Measurements from ENCODE around the gene ARAP3.
A peak's percentile ranks its signal among the peaks of the same experiment; 100 is the strongest.

ARAP3 gene

DNA sequence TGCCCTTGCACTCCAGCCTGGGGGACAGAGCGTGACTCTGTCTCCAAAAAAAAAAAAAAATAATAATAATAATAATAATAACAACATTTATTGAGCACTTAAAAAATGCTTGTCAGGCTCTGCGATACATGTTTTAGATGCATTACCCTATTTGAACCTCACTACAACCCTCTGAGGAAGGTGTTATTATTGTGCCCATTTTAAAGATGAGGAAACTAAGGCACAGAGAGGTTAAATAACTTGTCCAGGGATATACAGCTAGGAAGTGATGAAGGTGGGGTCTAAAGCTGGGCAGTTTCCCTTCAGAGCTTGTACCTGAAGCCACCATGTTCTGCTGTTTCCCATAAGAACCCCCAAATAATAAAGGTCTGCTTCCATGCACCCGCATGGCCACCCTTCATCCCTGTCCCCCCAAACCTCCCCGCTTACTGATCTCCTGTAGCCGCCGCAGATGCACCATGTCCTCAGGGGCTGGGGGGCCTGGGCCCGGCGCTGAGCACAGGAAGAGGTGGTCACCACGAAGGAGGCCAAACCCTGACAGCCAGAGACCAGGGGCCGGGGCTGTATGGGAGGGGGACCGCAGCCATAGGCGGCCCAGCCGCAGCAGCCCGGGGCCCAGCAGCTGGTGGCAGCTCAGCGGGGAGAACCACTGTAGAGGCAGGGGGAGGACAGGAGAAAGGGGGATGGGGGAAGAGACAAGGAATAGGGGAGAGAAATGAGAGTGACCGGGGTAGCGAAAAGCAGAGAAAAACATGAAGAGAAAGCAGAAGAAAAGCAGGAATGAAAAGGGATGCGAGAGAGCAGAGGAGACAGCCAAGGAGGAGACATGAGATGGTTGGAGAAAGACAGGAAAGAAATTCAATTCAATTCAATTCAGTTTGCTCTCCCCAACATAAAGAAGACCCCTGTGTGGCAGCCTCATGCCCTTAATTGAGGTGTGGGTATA, 15.8 kb downstream of the ARAP3 start:
- no peak for DNase-seq

DNA sequence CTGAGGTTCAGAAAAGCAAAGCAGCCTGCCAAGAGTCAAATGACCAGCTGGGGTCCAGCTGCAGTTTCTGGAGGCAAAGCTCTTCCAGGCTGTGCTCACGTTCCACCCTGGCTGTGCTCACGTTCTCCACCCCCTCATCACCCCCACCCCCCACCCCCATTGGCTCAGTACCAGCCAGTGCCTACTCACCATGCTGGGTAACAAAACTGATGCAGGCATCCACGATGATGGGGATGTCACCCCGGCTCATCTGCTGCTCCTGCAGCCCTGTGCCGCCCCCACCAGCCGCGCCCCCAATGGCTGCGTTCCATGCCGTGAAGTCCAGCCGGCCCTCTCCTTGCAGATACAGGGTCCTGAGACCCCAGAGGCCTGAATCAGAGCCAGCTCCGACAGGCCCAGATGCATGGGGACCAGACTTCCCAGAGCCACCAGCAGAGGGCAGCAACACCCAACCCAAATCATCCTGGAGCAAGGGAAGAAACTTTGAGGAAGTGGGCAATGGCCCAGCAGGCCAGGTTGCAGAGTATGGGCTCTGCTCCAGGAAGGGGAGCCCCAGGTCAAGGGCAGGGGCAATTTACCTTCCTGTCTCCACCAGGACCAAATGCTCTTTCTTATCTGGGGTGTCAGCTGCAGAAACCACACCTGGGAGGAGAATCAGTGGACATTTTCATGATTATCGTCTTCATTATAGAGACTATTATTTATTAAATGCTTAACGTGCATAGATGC, 17.1 kb downstream of the ARAP3 start:
- DNase-seq = peak; percentile 73

- no peak for DNase-seq
Observed at GRCh38 chr5:141663506-141663905, 18.5 kb downstream of the ARAP3 start.

- no peak for DNase-seq
Observed at GRCh38 chr5:141662028-141662427, 20.0 kb downstream of the ARAP3 start.

- peak; percentile 57 for DNase-seq
Observed at GRCh38 chr5:141657937-141658545, 24.0 kb downstream of the ARAP3 start.

GRCh38 chr5:141657404-141657803, 24.6 kb downstream of the ARAP3 start:
- DNase-seq = no peak

DNA sequence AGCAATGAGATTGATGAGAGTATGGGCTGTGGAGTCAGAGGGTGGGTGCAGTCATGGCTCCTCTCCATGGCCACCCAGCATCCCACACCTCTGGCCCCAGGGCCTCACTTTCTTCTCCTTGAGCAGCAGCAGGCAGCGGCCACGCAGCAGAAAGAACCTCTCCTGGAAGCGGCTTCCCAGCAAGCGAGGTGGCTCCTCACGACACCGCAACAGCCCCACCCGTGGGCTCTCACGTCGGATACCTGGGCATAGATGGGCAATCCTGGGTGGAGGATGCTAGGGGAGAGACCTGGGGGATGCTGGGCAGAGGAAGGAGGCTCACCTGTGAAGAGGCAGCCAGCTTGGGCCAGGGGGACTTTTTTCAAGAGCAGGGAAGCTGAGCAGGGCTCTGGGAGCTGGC, 25.6 kb downstream of the ARAP3 start:
- no peak for DNase-seq

DNA sequence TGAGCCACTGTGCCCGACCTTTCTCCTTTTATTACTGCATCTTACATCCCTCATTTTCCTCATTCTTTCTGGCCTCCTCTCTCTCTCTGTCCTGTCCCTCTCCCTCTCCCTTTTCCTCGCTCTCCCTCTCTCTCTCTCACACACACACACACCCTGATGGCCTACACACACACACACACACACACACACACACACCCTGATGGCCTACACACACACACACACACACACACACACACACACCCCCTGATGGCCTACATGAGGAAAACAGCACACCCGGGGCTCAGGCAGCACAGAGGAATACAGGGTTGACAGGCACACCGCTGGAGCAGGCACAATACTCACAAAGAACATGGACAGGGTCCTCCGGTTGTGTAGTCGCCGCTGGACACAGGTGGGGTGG, 27.0 kb downstream of the ARAP3 start:
- no peak for DNase-seq

- no peak for DNase-seq
Observed at GRCh38 chr5:141654298-141654697, 27.7 kb downstream of the ARAP3 start.

- DNase-seq = no peak
Observed at GRCh38 chr5:141651728-141652105, 30.3 kb downstream of the ARAP3 start.

DNA sequence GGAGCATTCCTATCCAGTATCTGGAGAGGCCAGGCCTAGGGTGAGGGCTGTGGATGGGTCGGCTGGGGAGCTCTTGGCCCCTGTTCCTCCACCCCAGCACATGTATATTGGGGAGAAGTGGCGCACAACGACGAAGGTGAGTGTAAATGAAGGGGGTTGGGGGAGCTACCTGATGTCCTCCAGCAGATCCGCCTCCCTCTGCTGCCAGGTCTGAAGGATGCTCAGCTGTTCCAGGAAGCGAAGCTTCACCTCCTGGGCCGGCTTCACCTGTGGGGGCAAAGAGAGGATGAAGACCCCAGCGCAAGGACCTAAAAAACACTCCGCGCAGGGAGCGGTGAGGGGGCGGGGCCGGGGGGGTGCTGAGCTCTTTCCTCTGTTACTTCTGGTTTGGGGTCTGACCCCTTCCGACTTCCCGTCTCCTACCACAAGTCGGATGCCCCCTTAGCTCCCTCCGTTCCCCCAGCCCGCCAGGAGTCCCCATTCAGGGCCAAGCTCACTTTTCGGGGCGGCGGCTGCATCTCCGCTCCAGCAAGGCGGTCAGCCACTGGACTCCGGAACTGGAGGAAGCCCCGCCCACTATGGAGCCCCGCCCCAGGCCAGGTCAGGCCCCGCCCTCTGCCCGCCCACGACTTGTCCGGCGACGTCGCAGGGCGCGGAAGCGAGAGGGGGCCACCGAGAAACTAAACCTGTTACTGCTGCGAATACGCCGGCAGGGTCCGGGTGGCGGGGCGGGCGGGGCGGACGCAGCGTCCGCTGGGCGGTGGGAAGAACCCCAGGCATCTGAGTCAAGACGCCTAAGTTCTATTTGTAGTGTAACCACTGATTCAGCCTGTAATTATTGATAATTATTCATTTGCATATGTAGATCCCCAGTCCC, 30.9 kb downstream of the ARAP3 start, which contains the start of gene FCHSD1:
TSS of gene FCHSD1 (minus strand) at position 568 of the 877 bp plus-strand sequence. CDS start at position 518, 50 bp downstream.
- DNase-seq = peak; percentile 87

- DNase-seq = no peak
Observed at GRCh38 chr5:141649972-141650371, 32.1 kb downstream of the ARAP3 start.

DNA sequence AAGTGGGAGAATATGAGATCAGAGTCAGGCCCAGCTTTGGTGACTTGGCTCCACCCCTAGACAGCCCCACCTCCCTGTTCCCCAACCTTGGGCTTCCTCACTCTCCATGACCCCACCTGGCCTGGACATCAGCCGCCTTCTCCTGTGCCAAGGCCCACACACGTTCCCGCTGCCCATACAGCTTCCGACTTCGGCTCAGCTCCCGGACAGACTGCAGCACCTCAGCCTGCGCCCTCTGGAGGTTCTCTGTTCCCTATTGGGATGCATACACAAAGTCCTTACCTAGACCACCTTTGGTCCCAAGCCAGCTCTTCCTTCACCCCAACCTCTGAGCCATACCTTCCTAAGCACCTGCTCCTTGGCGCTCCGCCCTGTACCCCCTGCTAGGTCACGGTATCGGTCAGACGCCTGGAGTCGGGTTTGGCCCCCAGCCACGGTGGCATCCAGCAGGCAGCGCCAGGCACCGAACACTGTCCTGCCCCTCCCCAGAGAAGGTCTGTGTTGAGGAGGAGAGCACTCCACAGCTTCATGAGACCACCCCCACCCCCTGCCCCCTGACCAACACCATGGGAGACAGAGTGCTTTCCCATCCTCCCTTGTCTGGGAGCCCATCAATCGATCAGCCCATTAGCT, 32.9 kb downstream of the ARAP3 start:
- no peak for DNase-seq

DNA sequence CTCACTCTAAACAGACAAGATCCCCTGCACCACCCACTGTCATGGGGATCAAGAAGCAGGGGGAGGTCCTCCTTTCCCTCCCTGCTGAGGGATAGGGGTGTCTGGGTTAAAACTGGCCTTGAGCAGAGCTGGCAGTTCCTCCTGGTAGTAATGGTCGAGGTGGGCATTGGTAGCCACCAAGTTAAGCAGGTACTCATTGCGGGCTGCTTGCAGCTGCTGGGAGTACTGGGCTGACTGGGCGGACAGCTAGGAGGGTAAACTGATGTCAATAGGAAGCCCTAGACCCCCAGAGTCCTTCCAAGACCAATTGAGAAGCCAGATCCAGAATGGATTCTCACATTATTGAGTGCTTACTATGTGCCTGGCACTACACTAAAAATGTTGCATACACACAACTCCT, 34.2 kb downstream of the ARAP3 start:
- DNase-seq = no peak

DNA sequence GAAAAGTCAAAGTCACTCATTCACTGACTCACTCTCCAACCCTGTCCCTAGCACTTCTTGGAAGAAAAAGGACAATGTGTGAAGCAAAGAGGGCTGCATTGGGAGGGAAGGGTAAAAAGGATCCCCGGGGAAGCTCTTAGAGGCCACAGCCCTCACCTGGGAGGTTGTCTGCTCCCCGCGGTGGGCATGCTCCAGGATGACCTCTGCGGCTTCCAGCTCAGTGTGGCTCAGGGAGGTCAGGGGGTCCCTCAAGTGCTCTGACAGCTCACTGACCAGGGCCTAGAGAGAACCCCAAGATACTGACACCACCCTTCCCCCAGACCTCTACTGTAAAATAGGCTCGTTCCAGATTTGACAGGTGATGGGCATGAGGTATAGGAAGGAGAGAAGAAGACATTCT, 34.8 kb downstream of the ARAP3 start:
- no peak for DNase-seq

GRCh38 chr5:141646026-141646425, 36.0 kb downstream of the ARAP3 start:
- DNase-seq = no peak

- DNase-seq = peak; percentile 41
Observed at GRCh38 chr5:141641634-141642267, 40.3 kb downstream of the ARAP3 start.

DNA sequence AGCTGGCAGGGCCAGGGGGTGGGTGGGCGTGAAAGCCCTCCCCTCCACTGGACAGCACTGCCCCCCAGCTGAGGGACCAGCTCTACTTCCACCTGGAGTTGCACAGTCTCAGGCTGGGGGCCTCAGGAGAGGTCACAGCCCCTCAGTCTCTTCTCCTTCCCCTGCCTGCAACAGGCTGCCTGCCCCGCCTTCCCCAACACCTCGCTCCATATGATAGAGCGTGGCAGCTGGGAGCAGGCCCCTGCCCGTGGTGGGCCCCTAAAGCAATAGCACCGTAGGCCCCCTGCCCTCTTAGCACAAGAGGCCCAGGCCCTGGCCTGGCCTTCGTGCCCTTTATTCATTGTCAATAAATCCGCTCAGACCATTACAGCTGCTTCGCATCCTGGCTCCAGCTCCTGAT, 41.3 kb downstream of the ARAP3 start:
- no peak for DNase-seq

DNA sequence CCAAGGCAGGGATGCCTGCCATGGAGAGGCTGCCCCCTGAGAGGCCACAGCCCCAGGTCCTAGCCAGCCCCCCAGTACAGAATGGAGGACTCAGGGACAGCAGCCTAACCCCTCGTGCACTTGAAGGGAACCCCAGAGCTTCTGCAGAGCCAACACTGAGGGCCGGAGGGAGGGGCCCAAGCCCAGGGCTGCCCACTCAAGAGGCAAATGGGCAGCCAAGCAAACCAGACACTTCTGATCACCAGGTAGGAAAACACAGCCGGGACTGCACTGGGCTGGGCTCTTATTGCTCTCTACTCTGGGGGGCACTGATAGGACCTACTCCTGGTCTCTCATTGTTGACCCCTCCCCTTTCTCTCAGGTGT, 42.0 kb downstream of the ARAP3 start:
- no peak for DNase-seq

GRCh38 chr5:141639357-141640050, 42.5 kb downstream of the ARAP3 start:
- DNase-seq = no peak

- no peak for DNase-seq
Observed at GRCh38 chr5:141638771-141639170, 43.3 kb downstream of the ARAP3 start.
